HL-60 (cell line): ENCODE results near the gene CTIF.

Source experiments
- CTCF ChIP-seq: IDR thresholded peaks from one replicate; pipeline ENCODE4 v1.5.1; 2011; ENCODE audit warnings: low read length, control low read depth, inconsistent platforms; ENCODE audit not compliant: insufficient read depth
- POLR2AphosphoS5 ChIP-seq: IDR thresholded peaks from 2 replicates; pipeline ENCODE4 v1.6.1; 2012; ENCODE audit warnings: low read depth

GRCh38 chr18:48904847-48905394, 366.1 kb downstream of the CTIF start:
- TF ChIP-seq CTCF (no peak), POLR2AphosphoS5 (no peak)
